ENCODE measurements around the gene CCNO.

CCNO gene

DNA sequence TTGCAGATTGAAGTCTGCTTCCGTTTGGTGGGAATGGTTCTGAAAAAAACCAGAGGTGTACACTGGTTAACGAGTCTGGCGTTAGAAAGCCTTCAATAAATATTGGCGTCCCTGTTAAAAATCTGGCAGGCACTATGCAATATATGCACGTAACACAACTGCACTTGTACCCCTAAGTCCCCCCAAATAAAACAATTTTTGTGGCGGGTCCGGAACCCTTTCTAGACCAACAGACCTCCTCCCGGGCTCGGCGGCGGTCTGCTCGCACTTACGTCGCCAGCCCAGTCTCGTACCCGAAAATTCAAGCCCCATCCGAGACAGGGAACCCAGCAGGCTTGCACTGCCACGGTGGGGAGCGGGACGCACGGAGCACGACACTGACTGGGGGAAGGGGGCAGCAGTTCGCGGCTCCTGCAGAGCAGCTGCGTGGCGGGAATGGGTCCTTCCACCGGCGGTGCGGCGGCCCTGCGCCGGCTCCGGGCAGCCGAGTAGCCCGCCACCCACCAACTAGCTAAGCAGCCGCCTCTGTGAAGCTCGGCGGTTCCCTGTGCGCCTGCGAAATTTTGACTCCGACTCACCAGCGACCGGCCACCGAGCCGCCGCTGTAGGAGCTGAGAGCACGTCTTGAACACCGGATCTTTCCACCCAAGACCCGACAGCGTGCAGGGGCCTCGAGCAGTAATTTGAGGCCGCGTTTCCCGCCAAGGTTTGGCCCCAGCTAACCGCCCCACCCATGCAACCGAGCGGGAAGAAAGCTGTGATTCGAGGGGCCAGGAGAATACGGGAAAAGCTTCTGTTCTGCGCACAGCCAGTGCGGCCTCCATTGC lies 10.2 kb downstream of the CCNO start:
- DNase-seq (ENCODE audit: low spot score): no peak

DNA sequence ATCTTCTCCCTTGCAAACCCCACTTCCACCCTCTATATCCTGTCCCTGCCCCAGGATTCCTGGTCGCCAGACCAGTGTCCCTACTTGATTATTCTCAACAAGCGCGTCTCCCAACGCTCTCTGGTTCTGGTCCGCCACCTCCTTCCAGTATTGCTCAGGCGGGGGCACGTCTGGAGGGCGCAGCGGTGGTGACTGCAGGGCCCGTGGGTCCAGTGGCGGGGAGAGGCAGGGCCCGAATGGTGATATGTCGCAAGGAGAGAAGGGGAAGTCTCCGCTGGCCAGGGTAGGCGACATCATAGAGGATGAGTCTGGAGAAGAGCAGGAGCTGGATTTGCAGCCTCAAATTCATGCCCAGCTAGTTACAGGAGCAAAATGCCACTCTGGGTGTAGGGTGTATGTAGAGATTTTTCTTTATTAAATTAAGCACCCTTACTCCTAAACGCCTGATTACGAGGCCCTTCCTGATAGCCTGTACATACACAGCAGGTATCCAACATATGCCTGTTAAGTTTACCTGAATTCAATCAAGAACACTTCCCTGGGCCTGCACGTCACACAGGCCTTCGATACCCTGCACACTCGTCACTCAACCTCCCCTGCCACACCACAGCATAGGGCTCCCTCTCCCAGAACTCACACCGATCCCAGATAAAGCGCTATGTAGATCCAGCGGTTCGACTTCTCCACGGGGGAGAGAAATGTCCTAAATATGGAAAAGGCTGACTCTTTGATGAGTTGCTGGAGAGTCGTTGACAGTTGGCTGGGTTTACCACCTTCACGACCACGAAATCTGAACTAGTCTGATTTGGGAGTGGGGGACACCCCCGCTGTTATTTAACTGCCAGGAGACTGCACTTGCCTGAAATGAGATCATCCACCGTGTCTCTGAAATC lies 11.1 kb downstream of the CCNO start:
- no peak for DNase-seq (ENCODE audit: low spot score)

DNA sequence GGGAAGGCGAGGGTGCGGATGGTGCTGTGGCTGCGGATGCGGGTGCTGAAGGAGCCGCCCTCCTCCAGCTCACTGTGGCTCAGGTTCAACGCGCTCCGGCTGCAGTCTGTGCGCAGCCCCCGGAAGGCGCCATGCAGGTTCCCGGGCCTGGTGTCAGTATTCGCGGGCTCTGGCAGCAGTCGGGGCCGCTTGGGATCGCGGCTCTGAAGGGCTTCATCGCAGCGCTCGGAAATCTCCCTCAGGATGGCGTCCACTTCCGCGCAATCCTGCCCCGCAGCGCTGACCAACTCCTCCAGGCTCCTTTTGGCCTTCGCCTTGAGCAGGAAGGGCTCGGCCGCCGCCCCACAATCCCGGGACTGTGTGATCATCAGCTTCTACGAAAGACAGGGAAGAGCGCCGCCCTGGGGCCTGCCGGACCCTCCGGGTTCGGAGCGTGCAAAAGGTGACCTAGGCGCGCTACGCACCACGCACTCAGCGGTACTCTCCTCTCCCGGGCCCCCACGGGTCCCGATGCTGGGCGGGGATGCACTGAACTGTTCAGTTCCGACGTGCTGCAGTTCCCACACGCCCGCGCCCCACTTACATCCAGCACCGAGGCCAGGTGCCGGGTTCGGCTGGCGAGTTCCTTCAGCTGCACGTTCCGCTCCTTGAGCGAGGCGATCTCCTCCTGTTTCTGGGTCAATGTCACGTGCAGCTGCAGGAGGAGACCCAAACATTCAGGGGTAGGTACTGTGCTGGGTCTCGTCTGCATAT lies 12.8 kb downstream of the CCNO start:
- DNase-seq (ENCODE audit: low spot score): no peak

DNA sequence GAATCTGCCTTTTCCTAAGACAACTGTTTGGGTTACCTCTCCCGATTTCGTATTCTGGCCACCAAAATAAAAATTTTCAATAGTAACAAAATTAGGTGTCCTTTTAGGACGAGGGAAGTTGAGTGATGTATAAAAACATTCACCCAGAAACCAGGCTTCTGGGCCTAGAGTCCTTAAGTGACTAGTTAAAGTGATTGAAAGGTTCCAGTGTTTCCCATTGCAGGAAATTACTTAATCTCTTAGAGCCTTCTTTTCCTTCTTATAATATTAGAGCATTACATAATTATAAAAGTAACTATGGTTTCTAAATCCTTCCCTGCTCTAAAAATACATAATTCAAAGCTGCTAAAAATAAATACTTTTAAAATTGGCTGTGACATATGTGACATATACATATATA lies 13.6 kb downstream of the CCNO start:
- no peak for DNase-seq (ENCODE audit: low spot score)

DNA sequence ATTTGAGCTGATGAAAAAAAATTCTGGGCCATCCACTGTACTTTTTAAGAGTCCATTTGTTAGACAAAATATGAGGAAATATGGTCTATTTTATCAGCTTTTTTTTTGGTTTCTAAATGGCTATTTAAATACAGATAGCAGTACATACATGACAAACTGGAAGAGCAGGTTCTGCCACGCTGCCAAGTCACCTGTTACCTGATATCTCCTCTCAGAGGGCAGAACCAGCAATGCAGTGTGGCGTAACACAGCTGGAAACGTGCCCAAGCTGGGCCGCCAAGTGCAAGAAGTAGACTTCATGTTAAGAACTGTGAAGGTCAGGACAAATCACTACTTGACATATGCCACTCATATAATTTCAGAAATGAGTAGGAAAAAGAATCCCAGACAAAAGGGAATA lies 14.4 kb downstream of the CCNO start:
- no peak for DNase-seq (ENCODE audit: low spot score)

DNA sequence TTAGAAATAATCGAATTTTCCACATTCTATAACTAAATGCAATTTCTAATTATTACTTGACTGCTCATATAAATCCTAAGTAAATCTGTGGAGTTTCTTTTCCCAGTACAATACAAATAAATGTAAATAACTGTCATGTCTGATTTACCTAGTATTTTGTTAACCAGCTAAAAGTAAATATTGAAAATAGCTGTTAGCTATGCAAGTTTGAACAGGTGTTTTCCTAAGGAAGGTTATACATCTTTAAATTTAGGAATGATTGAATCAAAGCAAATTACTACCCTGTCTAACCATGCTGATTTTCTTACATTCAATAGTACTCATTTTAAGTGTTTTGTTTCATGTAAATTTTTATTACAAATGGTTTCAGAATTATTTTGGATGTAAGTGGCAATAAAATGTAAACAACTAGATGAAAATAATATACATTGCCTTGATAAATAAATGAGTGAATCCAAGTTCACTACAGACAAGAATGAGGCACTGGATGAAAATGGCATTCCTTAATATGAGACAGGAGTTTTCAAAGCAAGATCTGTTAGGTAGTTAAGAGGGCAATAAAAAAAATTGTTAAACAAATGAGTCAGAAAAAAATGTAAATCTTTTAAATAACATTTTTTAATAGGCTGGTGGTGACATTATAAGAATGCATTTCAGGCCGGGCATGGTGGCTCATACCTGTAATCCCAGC lies 22.1 kb downstream of the CCNO start:
- no peak for DNase-seq (ENCODE audit: low spot score)

DNA sequence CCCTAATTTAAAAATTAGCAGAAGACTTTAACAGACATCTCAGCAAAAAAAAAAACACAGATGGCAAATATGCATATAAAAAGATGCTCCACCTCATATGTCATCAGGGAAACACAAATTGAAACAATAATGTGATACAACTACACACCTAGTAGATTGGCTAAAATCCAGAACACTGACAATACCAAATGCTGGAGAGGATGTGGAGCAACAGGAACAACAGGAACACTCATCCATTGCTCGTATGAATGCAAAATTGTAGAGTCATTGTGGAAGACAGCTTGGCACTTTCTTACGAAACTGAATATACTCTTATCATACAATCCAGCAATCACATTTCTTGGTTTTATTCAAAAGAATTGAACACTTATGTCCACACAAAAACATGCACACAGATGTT lies 28.4 kb downstream of the CCNO start:
- DNase-seq (ENCODE audit: low spot score): no peak

DNA sequence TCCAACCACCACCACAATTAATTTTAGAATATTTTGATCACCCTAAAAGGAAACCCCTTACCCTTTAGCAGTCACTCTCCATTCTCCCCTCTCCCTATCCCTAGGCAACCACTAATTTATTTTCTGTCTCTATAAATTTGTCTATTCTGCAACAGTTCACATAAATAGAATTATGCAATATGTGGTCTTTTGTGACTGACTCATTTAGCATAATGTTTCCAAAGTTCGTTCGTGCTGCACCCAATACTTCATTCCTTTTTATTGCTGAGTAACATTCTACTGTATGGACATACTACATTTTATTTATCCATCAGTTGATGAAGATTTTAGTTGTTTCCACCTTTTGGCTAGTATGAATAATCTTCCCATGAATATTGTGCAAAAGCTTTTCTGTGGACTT lies 42.2 kb downstream of the CCNO start:
- no peak for DNase-seq (ENCODE audit: low spot score)

DNA sequence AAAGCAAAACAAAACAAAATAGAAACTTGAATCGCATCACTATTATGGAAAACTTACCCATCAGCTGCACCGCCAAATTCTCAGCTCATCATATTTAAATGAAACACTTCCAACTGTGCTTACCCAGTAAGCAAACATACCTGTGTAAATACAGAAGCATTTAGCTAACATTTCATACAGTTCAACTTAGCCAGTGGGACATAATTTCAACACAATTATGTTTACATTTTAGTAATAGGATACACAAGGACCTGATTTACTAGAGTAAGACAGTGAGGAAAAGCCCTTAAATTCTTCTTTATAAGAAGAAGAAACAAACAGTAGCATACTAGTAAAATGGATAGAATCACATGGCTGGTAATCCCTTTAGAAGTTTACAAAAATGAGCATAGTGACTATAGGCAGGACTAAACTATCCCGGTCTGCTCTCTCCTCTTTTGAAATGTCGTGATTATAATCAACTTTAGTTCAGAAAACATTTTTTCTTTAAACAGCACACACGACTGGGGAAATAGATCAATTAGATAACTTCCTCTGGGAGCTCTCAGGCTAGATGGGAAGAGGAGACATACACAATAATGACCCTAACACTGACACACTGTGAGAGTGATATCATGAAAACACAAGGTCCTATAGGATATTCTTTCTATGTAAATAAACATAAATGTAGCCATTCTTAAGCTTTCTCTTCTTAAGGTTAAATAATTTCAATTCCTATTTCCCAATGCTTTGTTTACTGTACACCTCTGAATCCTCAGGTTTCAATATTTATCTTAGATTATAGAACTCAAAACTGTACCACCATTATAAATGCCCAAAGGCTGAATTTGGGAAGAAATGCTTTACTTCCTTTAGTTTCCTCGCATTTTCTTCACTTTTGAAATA lies 44.5 kb downstream of the CCNO start:
- no peak for DNase-seq (ENCODE audit: low spot score)

DNA sequence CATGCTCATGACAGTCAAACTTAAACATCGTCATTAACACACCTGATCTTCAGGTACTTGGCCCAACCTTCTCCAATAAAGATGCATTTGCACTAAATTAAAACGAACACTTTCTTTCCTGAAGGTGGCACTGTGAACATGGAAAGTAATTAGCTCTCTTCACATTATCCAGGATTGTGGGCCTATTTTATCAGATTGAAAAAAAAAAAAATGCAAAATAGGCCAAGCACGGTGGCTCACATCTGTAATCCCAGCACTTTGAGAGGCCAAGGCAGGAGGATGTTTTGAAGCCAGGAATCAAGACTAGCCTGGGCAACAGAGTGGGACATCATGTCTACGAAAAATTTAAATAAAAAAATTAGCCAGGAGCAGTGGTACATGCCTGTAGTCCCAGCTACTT lies 46.0 kb downstream of the CCNO start:
- no peak for DNase-seq (ENCODE audit: low spot score)
